Left lung (tissue), 10 donors: ENCODE data around the gene SIGLEC14. TPM values are rescaled to one million over a fixed set of nuclear protein-coding genes. Genes with fewer than 3 reads are reported as not detected.

ENCODE experiments used
- ATAC-seq: fragments of 200-7000 bp; cut with Tn5 transposase; one replicate; pipeline ENCODE4 v1.9.1; 2020; ENCODE audit warnings: moderate library complexity
- DNase-seq, 4 donors: peaks; one replicate each; pipeline ENCODE4 v3.0.0-alpha.2; 2013 to 2020
- H3K27ac ChIP-seq, 2 donors: fragments of 200-600 bp; sonication (generic) in 1 of 2; one replicate each; pipeline versions ENCODE4 v1.5.0 to v1.8.0; 2020 to 2021
- H3K27me3 ChIP-seq, 2 donors: fragments of 200-600 bp; sonication (generic) in 1 of 2; one replicate each; pipeline versions ENCODE4 v1.5.0 to v1.8.0; 2020 to 2021
- H3K36me3 ChIP-seq, 2 donors: fragments of 200-600 bp; sonication (generic) in 1 of 2; one replicate each; pipeline versions ENCODE4 v1.5.0 to v1.8.0; 2020 to 2021
- H3K4me1 ChIP-seq, 2 donors: fragments of 200-600 bp; one replicate each; pipeline ENCODE4 v1.8.0; 2021
- H3K4me3 ChIP-seq, 2 donors: fragments of 200-600 bp; sonication (generic) in 1 of 2; one replicate each; pipeline versions ENCODE4 v1.5.0 to v1.8.0; 2020 to 2021; ENCODE audit warnings: mild to moderate bottlenecking in 1 of 2
- H3K9me3 ChIP-seq, 2 donors: fragments of 200-600 bp; sonication (generic) in 1 of 2; one replicate each; pipeline versions ENCODE4 v1.5.0 to v1.8.0; 2020 to 2021
- intact Hi-C, 2 donors: fragments of 100-400 bp; cut with DNase I; formaldehyde crosslinking; loops; one replicate each; pipeline versions ENCODE4 v1.11.2 to v1.14.2; 2022
- polyA plus RNA-seq, 6 donors: library from polyadenylated mRNA; unstranded; fragments of 120-200 nt; gene quantifications; one replicate each; pipeline ENCODE4 v1.2.1, GENCODE V29; 2013; ENCODE audit not compliant: insufficient read length in 6 of 6
- total RNA-seq, 2 donors: library from RNA; stranded (reverse); fragmentation: NEBNext Ultra II Directional; extraction: Animal tissue kit (Norgen Biotek cat#: 25700); gene quantifications; one replicate each; pipeline ENCODE4 v1.2.1, GENCODE V29; 2021
- TF ChIP-seq, protein P1 (sequence below), 2 donors: fragments of 200-600 bp; sonication (generic) in 1 of 2; IDR thresholded peaks; one replicate each; pipeline versions ENCODE4 v1.5.0 to v1.8.0; 2021; ENCODE audit warnings: antibody characterized with exemption in 2 of 2
- donor health status: DM: no; HTN: yes; CAD: no.
- donor health status: DM: no; HTN: no; CAD: no.

The SIGLEC14 gene
- total and polyA plus RNA-seq, 8 donors: 0.50 to 59.9 (median 2.1) TPM

DNA sequence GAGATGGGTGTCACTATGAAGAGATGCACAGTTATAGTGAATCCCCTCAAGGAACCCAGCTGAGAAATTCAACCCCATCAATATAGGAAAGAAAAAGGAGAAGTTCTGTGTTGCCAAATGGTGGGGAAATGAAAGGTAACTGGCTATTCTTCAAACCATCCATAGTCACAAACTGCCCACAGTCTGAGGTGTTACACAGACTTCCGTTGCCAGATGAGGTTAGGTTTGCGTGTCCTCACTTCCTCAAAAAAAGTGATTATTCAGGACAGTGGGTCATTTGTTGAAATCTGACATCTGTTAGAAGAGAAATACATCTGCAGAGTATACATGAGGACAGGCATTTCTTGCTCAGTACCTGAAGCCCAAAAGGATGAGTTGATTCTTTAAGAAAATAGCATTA, 25.4 kb downstream of the SIGLEC14 start:
- Histone ChIP-seq H3K4me3 (no peak overlapping the region), H3K27me3 (peaks cover 0 to 14% of the 10 kb centered on the region in 2 donors), H3K27ac (peak overlapping the region in 1 of 2 donors; percentile 45), H3K4me1 (peaks cover 0 to 19% of the 10 kb centered on the region in 2 donors), H3K36me3 (peaks cover 0 to 13% of the 10 kb centered on the region in 2 donors), H3K9me3 (no peaks in the 10 kb centered on the region)
- intact Hi-C loops: no loop called here
- ATAC-seq (no peak), DNase-seq (no peak)
- TF ChIP-seq, protein P1, sequence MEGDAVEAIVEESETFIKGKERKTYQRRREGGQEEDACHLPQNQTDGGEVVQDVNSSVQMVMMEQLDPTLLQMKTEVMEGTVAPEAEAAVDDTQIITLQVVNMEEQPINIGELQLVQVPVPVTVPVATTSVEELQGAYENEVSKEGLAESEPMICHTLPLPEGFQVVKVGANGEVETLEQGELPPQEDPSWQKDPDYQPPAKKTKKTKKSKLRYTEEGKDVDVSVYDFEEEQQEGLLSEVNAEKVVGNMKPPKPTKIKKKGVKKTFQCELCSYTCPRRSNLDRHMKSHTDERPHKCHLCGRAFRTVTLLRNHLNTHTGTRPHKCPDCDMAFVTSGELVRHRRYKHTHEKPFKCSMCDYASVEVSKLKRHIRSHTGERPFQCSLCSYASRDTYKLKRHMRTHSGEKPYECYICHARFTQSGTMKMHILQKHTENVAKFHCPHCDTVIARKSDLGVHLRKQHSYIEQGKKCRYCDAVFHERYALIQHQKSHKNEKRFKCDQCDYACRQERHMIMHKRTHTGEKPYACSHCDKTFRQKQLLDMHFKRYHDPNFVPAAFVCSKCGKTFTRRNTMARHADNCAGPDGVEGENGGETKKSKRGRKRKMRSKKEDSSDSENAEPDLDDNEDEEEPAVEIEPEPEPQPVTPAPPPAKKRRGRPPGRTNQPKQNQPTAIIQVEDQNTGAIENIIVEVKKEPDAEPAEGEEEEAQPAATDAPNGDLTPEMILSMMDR (IDR thresholded peaks at IDR 0.05): no peak

DNA sequence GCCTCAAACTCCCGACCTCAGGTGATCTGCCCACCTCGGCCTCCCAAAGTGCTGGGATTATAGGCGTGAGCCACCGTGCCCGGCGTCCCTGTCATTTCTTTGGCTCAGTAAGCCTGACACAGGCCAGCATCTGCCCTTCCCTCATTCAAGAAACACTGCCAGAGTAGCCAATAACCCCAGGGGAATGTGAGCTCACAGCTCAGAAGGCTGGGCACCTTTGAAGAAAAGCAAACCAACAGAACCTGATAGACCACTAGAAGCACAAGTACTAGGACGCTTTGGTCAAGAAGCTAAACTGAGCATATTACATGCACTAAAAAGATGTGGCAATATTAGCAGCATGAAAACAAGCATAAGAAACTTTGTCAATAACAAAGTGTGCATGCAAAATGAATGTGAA, 30.6 kb downstream of the SIGLEC14 start:
- no peak overlapping the region for H3K27ac ChIP-seq
- peaks cover 0 to 9% of the 10 kb centered on the region in 2 donors for H3K4me1 ChIP-seq
- peaks cover 0 to 18% of the 10 kb centered on the region in 2 donors for H3K36me3 ChIP-seq
- peaks cover 0 to 1% of the 10 kb centered on the region in 2 donors for H3K9me3 ChIP-seq
- H3K4me3 ChIP-seq: no peak overlapping the region
- peaks cover 0 to 16% of the 10 kb centered on the region in 2 donors for H3K27me3 ChIP-seq
- TF ChIP-seq, protein P1 (IDR thresholded peaks at IDR 0.05): no peak
- intact Hi-C loops: no loop called here
- no peak for DNase-seq
- no peak for ATAC-seq

DNA sequence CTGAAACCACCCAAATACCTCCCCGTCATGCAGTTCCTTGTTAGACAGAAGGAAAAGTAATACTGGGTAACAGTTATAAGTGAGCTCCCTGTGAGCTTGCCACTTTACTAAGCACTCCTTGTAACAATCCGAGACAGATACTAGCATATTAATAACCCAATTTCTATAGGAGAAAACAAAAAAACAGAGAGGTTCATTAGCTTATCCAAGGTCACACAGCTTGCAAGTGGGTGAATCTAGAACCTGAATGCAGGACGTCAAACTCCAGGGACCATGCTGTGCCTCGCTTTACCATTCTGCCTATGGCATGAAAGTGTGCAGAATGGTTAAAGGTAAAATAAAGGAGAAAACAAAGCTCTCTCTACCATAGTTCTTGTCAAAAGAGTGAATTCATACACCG, 31.8 kb downstream of the SIGLEC14 start:
- TF ChIP-seq, protein P1 (IDR thresholded peaks at IDR 0.05): no peak
- intact Hi-C loops: no loop called here

DNA sequence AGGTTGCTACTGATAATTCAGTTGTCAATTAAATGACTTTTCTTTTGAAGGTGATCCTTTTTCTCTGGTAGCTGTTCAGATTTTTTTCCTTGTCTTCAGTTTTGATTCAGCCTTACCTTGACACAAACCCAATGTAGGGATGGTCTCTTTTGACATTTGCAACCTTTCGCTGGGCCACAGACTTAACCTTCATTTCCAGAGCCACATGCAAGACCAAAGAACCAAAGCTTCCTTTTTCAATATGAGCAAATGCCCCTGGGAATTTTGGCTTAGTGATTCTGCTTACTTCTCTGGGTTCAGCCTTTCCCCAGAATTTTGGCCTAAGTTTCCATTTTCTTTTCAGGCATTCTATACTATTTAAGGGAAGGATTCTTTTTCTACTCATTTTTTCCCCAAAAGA, 36.0 kb downstream of the SIGLEC14 start:
- peaks cover 0 to 18% of the 10 kb centered on the region in 2 donors for H3K36me3 ChIP-seq
- TF ChIP-seq, protein P1 (IDR thresholded peaks at IDR 0.05): no peak
- intact Hi-C loops: no loop called here
- H3K4me3 ChIP-seq: no peak overlapping the region
- DNase-seq (no peak), ATAC-seq (no peak)
- peaks cover 0 to 14% of the 10 kb centered on the region in 2 donors for H3K27me3 ChIP-seq
- no peaks in the 10 kb centered on the region for H3K4me1 ChIP-seq
- H3K9me3 ChIP-seq: peaks cover 0 to 1% of the 10 kb centered on the region in 2 donors
- no peak overlapping the region for H3K27ac ChIP-seq

More for the DNA sequence above, 31.8 kb downstream of the SIGLEC14 start:
- H3K4me1 ChIP-seq: peaks cover 0 to 3% of the 10 kb centered on the region in 2 donors
- peaks cover 0 to 16% of the 10 kb centered on the region in 2 donors for H3K27me3 ChIP-seq
- H3K4me3 ChIP-seq: no peak overlapping the region
- H3K36me3 ChIP-seq: peaks cover 0 to 18% of the 10 kb centered on the region in 2 donors
- no peak for ATAC-seq
- DNase-seq: no peak
- H3K27ac ChIP-seq: no peak overlapping the region
- peaks cover 0 to 1% of the 10 kb centered on the region in 2 donors for H3K9me3 ChIP-seq

DNA sequence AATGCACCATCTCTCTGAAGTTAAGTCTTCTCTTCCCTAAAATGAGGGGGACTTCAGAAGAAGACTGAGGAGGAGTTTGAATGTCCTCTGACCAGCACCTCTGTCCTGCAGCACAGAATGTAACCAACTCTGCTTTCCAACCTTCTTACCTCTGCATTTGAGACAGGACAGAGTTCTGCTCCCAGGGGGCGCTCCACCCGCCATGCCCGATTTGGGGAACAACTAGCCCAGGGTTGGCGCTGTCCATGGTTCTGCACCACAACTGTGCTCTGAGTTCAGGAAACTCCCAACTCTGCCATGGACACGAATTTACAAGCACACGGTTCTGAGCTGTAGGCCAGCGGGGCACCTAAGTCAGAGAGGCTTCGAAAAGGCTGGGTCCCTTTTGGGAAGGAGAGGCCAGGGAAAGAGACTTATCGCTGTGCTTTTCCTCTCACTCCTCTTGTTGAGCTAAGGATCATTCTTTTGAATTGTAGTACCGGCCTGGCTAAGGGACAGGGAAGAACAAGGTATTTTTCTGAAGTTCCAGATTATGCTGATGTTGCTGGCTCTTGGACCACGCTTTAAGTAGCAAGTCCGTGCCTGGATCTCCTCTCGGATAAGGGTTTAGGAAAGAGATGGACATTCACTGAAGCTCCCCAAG, 38.6 kb downstream of the SIGLEC14 start:
- TF ChIP-seq, protein P1 (IDR thresholded peaks at IDR 0.05): peak; percentile 38 to 66
- Histone ChIP-seq H3K9me3 (peaks cover 0 to 1% of the 10 kb centered on the region in 2 donors), H3K36me3 (peaks cover 0 to 18% of the 10 kb centered on the region in 2 donors), H3K27me3 (no peaks in the 10 kb centered on the region), H3K4me1 (no peaks in the 10 kb centered on the region), H3K27ac (no peak overlapping the region), H3K4me3 (no peak overlapping the region)
- intact Hi-C loops: no loop called here
- DNase-seq: peak; percentile 39 to 96 (median 76)
- peak; percentile 97 for ATAC-seq
